GM21367 (cell line): ENCODE measurements around the gene WDR74.
A peak's percentile ranks its signal among the peaks of the same experiment; 100 is the strongest.
"Not testable (repeated sequence)": the region's sequence is repeated elsewhere in the genome, so short reads cannot be mapped to it uniquely, and the experiment has no call there.

ENCODE experiments used
- ATAC-seq: cut with Tn5 transposase; IDR thresholded peaks from one replicate; pipeline ENCODE4 v1.9.1; 2021; ENCODE audit not compliant: unreplicated experiment

WDR74 gene

DNA sequence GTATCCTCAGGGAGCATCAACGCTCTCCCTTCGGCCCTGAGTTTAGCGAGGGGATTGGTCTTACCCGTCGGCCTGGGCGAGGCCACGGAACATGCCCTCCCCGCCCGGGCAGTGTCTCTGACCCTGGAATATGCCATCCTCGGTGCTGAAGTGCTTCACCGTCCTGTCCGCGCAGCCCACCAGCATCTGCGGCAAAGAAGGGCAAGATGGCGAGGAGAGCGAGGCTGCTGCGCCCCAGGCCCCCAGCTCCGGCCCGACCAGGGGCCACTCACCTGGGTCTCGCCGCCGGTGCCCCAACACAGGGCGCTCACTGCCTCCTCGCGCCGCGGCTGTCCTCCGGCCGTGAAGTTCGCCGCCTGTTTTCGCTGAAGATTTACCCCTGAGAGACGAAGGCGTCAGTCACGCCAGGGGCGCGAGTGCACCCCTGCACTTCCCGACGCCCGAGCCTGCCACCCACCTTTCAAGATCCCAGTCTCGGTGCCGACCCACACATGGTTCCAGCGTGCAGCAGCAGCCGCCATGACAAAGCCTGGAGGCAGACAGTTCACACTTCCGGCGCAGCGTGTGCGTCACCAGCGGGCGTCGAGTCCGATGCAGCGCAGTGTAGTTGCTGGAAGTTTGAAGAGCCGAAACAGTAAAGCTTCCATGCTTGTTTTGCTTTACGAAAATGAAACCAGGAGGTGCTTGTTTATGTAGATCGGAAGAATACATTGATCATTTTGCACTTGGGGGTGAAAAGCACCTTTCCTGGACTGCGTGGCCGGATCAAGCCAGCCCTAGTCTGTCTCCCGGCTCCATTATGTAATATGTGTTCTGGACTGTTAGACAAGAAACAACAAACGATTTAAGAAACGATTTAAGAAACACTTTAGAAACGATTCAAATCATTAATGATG lies at the start of gene WDR74:
WDR74 (minus strand) TSS at position 541 of the 896 bp plus-strand sequence; CDS start at position 521, 20 bp downstream.
- peak; percentile 41 for ATAC-seq

DNA sequence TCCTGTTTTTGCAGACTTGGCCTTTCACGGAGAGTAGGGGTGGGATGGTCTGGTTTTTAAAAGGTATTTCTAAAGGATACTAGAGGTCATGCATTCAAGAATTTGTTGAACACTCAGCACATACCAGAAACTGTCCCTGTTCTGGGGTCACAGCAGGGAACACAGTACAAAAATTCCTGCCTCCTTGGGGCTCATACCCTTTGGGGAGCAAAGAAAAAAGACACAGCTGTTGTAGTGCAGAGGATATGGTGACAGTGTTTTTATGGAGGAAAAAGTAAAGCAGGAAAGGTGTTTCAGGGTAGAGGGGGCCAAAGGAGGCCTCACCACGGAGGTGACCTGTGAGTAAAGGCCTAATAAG lies 49.7 kb upstream of the WDR74 start:
- no peak for ATAC-seq

DNA sequence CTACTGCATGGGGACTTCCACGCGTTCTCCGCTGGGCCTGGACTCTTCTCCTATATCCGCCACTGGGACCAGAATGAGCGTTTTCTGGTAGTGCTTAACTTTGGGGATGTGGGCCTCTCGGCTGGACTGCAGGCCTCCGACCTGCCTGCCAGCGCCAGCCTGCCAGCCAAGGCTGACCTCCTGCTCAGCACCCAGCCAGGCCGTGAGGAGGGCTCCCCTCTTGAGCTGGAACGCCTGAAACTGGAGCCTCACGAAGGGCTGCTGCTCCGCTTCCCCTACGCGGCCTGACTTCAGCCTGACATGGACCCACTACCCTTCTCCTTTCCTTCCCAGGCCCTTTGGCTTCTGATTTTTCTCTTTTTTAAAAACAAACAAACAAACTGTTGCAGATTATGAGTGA lies 49.0 kb upstream of the WDR74 start:
- ATAC-seq, result no peak

DNA sequence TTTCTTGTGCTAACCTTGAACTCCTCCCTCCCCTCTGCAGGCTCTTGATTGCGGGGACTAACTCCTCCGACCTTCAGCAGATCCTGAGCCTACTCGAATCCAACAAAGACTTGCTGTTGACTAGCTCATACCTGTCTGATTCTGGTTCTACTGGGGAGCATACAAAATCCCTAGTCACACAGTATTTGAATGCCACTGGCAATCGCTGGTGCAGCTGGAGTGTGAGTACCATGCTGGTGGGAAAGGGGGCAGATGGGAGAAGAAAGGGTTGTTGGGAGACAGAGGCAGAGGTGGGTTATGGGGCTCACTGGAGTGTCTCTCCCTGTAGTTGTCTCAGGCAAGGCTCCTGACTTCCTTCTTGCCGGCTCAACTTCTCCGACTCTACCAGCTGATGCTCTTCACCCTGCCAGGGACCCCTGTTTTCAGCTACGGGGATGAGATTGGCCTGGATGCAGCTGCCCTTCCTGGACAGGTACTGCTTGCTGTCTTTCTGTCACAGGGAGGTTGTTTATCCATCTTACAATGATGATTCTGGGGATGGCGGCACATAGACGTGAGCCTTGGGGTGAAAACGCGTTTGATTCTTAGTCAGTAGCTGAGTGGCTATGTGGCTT lies 45.9 kb upstream of the WDR74 start:
- no peak for ATAC-seq

DNA sequence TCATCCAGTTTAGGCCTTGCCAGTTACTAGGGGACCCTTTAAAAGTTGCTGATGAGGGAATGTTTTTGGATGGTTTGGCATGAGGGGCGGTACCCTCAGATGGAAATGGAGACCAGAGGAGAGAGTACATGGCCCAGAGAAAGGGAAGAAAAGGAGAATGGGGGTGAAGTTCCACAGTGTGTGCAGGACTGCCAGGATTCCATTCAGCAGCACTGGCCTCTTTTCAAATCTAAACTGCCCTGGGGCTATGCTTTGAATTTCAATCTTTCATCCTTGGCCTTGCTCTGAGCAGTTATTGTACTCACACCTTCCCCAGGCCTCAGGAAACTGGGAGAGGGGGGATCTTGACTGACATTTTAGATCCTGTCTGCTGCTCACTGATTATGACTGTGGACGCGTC lies 44.3 kb upstream of the WDR74 start:
- no peak for ATAC-seq

DNA sequence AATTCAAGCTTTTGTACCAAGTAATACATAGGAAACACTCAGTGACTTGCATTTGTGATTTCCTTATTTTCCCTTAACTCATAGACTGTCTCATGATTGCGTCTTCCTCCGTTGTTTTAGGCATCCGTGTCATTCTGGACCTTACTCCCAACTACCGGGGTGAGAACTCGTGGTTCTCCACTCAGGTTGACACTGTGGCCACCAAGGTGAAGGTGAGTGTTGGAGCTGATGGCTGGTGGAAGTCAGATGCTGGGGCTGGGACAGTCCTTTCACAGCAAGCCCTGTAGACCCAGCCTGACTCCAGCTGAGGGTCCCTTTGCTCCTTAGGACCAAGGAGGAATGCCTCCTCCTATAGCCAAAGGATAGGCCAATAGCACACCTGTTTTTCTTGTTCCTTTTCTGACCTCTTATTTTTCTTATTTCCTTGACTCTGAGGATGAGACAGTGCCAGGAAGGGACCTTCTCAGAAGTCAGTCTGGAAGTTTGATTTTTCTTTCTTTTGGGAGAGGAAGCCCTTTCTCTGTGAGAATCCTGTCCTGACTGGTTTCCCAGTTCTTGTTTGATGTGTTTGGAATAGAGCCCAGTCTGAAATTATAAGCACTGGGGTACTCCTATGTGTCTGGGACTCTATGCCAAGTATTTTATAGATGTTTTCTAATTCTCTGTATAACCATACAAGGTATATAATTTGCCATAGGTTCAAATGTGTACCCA lies 43.6 kb upstream of the WDR74 start:
- ATAC-seq, result no peak

DNA sequence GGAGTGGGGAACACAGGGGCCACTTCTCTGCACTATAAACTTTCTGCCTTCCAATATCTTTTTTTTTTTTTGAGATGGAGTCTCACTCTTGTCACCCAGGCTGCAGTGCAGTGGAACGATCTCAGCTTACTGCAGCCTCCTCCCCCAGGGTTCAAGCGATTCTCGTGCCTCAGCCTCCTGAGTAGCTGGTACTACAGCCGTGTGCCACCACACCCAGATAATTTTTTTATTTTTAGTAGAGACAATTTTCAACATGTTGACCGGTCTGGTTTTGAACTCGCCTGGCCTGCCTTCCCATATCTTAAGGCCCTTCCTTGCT lies 43.0 kb upstream of the WDR74 start:
- ATAC-seq, result no peak

DNA sequence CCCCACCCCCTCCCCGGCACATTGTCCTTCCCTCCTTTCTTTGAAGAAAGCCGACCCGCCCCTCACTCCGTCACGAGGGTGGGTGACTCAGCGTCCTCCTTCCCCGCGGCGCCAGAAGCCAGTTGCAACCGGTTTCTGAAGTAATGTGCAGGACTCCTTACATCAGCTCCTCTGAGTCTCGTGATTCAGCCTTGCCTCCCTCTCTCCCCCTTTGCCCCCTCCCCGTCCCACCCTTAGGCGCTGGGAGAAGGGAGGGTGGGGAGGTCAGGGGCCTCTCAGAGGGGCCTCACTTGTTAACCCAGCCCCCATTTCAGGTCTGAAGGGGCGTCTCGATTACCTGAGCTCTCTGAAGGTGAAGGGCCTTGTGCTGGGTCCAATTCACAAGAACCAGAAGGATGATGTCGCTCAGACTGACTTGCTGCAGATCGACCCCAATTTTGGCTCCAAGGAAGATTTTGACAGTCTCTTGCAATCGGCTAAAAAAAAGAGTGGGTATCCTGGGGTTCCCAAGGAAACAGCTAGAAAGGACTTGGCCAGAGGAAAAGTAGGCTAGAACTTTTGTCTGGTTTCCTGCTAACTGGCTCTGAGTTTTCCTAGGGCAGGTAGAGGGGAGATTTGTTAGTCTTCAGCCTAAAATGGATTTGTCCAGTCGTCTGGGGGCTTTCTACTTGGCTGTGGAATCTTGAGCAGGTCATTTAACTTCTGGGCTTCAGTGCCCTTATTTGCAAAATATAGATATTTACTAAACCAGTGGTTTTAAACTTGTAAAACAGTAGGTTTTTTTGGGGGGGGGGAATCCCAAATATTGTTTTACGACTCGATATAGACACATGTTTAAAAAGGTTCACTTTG lies 42.4 kb upstream of the WDR74 start:
- ATAC-seq, result peak; percentile 32

DNA sequence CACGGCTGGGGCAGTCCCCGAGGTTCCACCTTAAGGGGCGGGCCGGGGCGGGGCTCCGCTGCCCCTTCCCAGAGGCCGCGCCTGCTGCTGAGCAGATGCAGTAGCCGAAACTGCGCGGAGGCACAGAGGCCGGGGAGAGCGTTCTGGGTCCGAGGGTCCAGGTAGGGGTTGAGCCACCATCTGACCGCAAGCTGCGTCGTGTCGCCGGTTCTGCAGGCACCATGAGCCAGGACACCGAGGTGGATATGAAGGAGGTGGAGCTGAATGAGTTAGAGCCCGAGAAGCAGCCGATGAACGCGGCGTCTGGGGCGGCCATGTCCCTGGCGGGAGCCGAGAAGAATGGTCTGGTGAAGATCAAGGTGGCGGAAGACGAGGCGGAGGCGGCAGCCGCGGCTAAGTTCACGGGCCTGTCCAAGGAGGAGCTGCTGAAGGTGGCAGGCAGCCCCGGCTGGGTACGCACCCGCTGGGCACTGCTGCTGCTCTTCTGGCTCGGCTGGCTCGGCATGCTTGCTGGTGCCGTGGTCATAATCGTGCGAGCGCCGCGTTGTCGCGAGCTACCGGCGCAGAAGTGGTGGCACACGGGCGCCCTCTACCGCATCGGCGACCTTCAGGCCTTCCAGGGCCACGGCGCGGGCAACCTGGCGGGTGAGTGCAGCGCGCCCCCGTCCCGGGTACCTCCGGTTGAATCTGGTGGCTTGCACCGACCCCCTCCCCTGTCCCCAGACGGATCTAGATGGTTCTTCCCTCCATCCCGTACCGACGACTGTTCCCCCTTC lies 41.6 kb upstream of the WDR74 start, which contains the start of gene SLC3A2:
SLC3A2 (plus strand) TSS at position 94 of the 776 bp plus-strand sequence; CDS start at position 222, 128 bp downstream.
- peak; percentile 61 for ATAC-seq

DNA sequence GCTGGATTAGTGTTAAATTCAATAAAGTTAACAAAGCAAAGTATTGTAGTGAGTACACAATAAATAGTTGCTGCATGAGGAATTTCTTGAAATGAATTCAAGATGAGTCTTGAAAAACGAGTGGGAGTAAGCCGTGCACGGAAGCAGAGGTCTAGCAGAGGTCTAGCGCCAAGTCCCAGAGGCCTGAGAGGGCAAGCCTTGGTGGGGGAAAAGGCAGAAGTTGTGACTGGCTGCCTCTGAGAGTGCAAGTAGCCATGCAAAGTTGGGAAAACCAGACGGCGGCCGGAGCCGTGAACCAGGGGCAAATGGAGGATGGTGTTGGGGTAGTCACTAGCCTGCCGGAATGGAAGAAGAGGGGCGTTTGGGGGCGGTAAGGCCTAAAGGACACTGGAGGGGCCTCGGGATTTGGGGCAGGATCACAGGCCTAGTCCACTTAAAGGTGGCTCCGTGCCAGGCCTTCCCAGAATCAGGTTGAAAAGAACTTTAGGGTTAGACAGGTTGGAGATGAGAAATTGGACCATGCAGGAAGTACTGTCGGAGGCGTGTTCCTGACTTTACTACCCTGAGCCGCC lies 40.9 kb upstream of the WDR74 start:
- ATAC-seq, result no peak

DNA sequence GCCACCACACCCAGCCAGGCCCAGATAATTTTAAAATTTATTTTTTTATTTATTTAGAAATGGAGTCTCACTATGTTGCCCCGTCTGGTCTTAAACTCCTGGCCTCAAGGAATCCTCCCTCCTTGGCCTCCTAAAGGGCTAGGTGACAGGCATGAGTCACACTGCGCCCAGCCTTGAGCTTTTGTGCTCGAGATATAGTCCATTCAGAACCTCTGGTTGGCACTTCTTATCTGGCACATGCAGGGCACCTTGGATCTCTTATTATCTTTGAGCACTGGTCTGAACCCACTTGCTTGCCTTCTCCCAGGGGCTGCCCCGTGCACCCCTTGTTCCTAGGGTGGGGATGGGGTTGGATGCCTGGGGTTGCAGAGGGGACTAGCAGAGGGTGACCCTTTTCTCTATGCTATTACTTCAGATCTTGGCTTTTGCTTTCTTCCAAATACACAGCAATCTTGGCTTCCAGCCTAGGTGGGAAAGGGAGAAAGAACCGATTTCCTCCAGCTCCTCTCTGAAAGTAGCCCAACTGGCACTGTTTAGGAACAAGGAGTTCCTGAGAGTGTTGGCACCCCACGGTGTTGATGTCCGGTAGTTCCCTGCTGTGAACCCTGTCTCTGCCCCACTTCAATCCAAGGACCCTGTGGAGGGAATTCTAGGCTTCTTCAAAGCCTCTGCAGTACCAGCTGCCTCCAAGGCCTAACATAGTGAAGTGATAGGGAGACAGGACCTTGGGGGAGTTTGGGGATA lies 40.0 kb upstream of the WDR74 start:
- no peak for ATAC-seq

DNA sequence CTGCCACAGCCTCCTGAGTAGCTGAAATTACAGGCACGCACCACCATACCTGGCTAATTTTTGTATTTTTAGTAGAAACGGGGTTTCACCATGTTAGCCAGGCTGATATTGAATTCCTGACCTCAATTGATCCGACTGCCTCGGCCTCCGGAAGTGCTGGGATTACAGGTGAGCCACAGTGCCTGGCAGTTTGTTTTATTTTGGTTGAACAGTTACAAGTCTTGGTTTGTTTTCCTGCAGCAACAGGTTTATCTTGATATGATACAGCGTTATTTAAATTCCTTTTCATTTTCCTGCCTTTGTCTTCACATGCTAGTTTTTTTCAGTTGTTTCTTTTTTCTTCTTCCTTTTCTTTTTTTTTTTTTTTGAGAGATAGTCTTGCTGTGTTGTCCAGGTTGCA lies 37.3 kb upstream of the WDR74 start:
- no peak for ATAC-seq

DNA sequence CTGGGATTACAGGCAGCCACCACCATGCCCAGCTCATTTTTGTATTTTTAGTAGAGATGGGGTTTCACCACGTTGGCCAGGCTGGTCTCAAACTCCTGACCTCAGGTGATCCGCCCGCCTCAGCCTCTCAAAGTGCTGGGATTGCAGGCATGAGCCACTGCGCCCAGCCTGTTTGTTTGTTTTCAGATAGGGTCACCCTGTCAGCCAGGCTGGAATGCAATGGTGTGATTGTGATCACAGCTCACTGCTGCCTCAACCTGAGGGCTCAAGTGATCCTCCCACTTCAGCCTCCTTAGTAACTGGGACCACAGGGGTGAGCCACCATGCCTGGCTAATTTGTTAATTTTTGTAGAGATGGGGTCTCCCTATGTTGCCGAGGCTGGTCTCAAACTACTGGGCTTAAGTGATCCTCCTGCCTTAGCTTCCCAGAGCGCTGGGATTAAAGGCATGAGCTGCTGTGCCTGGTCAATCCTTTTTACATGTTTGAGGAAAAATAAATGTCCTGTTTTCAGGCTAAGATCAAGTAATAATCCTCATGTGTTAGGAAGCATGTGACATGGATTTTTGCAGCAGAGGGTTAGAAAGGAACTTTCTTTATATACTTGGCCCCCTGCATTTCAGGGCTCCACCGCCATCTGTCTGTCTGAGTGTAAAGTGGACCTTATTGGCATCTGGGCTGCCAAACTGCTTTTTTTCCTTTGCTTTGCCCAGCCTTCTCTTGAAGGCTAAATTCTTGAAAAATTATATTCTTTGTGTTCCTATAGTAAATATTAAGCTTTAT lies 36.5 kb upstream of the WDR74 start:
- no peak for ATAC-seq

DNA sequence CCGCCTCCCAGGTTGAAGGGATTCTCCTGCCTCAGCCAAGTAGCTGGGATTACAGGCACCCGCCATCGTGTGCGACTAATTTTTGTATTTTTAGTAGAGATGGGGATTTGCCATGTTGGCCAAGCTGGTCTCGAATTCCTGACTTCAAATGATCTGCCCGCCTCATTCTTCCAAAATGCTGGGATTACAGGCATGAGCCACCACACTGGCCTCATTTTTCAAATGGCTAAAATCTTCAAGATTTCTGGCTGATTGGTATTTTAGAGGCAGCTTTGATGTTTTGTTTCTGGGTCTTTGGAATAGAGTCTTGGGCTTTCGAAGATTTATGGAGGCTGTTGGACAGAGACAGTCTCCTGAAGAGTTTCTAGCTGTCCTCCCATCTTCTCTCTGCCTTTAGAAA lies 35.5 kb upstream of the WDR74 start:
- ATAC-seq, result no peak

DNA sequence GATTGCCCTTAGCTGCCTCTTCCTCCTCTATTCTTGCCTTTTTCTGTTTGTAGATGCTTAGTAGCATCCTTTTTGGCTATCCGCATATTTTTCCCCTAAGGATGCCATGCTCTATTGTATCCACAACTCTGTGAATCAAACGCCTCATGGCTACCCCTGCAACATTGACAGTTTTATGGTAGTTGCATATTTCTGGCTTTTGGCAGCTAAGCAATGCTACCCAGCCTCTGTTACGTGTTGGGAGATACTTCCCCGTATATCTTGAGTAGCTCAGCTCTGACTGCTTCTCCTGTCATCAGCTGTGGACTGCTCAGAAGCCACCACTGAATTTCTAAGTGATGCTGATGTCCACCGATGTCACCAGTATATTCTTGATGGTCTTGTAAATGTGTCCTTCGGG lies 26.2 kb upstream of the WDR74 start:
- ATAC-seq, result no peak

DNA sequence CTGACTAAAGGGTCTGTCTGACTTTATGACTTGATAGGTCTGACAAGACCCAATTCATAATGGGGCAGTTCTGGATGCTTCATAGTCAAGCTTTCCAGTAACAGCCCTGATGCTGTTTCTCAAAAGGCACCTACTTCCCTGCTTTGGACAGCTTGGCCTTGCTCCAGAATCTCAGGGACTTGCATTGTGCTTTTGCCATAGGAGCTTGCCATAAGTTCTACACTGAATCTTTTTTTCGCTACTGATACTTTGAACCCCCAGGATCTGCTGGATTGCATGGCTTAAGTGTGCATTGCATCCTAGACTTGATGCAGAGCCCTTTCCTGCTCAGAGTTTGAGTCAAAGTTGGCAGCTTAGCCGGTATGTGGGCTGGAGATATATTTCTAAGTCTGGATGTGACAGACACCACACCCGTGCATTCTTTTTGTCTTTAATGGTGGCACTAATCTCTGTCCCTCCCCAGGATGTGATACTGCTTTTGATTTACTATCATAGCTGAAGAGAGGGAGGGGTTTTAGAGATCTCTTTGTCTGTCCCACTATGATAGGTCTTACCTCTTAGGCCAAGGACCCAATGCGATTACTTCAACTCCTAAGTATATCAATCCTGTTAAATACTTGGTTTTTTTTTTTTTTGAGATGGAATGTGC lies 24.4 kb upstream of the WDR74 start:
- no peak for ATAC-seq

DNA sequence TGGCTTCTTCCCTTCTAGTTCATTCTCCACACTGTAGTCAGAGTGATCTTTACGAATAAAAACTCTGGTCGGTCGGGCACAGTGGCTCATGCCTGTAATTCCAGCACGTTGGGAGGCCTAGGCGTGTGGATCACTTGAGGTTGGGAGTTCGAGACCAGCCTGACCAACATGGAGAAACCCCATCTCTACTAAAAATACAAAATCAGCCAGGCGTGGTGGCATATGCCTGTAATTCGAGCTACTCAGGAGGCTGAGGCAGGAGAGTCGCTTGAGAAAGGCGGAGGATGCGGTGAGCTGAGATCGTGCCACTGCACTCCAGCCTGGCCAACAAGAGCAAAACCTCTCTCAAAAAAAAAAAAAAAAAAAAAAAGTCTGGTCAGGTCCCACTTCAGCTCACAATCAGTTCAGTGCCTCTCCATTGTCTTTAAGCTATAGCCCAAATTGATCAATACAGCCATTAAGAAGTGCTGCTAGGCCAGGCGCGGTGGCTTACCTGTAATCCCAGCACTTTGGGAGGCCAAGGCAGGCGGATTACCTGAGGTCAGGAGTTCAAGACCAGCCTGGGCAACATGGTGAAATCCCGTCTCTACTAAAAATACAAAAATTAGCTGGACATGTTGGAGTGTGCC lies 22.3 kb upstream of the WDR74 start:
- ATAC-seq, result not testable (repeated sequence)
